Right renal cortex interstitium (tissue), 3 donors: Measurements from ENCODE around the gene HDHD3. TPM values are rescaled to one million over a fixed set of nuclear protein-coding genes. Genes with fewer than 3 reads are reported as not detected.
A peak's percentile ranks its signal among the peaks of the same experiment; 100 is the strongest.
"Not testable (repeated sequence)": the region's sequence is repeated elsewhere in the genome, so short reads cannot be mapped to it uniquely, and the experiment has no call there.

Experiments
- DNase-seq, 3 donors: peaks; one replicate each; pipeline ENCODE4 v3.0.0-alpha.2; 2013; ENCODE audit warnings: low read depth in 3 of 3, low spot score in 2 of 3
- polyA plus RNA-seq, 3 donors: library from polyadenylated mRNA; unstranded; fragments of 120-200 nt; gene quantifications; one replicate each; pipeline ENCODE4 v1.2.1, GENCODE V29; 2013; ENCODE audit not compliant: insufficient read length in 3 of 3

HDHD3 gene
- polyA plus RNA-seq, 3 donors = 26.9 to 35.8 (median 28.8) TPM

GRCh38 chr9:113368348-113368981 is 8.3 kb downstream of the HDHD3 start:
- DNase-seq = no peak

- DNase-seq = not testable (repeated sequence)
These were observed 11.1 kb downstream of the HDHD3 start for GRCh38 chr9:113365652-113366051.

GRCh38 chr9:113364951-113365350 is 11.8 kb downstream of the HDHD3 start:
- no peak for DNase-seq

- no peak for DNase-seq
These were observed 13.4 kb downstream of the HDHD3 start for GRCh38 chr9:113363336-113363735.

DNA sequence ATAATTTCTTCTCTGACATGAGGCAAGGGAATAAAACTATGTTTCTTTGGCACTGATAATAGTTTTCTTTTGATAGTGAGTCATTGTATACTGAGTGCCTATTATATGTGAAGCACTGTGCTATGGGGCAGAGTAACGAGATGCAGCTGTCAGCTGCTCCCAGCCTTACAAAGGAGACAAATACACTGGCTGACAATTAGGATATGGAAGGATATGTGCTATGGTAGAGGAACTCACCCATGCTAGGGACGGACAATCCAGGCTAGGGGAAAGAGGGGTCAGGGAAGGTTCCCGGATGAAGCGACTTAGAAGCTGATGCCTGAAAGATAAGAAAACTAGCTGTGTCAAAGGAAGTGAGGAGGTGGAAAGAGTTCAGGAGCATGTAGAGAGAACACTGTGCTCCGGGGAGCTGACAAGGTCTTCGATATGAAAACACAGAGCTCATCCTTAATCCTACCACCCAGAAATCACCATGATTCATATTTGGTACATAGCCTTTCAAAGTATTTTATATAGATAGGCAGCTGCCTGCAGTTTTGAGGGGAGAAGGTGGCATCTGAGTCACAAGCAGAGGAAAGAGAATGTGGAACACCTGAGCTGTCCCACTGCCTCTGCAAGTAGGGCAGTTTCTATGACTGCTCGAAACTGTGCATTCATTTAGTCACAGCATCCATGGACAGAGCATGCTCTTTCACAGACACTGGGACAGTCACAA is 15.3 kb downstream of the HDHD3 start:
- no peak for DNase-seq

DNA sequence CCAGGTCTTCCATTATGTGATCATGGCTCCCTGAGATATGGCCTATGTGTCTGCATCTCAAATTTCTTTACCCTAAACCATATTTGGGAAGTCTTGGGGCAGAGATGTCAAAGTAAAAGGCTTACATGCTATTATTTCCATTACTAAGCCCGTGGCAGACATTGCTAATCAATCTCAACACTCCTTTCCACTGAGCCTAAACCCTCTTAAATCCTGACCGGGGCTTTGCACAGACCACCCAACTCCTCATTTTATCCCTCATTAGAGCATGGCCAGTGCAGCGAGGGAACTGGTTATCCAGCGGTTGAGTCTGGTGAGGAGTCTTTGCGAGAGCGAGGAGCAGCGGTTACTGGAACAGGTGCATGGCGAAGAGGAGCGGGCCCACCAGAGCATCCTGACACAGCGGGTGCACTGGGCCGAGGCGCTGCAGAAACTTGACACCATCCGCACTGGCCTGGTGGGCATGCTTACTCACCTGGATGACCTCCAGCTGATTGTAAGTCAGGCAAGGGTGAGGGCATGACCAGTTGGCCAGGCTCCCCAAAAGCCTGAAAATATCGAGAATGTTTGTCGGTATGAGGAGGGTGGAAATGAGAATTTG is 16.4 kb downstream of the HDHD3 start:
- DNase-seq = no peak

DNA sequence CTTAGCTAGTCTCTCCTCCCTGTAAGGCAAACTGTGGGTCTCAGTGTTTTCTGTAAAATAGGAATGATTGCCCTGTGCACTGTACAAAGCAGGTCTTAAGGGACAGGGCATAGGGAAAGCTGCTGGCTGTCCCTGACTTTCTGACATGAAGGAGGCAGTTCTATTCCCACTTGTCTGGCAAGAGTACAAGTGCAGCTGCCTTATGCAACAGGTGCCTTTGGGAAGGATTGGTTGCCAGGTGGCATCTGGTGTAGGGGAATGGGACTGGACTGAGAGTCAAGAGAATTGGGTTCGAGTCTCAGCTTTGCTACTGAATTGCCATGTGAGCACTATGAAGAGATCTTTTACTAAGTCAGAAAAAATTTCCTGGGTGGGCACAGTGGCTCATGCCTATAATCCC is 17.4 kb downstream of the HDHD3 start:
- DNase-seq = no peak

- no peak for DNase-seq
These were observed 20.0 kb downstream of the HDHD3 start for GRCh38 chr9:113356686-113357292.

DNA sequence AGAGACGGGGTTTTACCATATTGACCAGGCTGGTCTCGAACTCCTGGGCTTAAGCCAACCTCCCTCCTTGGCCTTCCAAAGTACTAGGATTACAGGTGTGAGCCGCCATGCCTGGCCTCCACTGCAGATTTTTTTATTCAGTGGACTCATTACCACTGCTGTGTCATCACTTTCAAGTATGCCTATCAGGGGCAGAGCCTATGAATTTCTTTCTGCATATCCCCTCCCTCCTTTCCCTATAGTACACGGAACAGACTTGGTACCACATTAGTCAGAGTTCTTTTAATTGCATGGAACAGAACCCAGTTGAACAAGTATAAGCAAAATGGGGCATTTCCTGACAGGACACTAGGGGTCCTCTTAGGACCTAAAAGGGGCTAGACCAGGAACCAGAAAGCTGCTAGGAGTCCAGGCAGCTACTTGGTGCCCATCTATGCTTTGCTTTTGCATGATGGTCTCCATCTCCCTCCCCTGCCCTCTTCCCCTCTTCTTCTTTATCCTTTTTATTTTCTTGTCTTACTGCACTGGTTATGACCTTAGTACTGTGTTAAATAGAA is 21.7 kb downstream of the HDHD3 start:
- no peak for DNase-seq

GRCh38 chr9:113352411-113352810 is 24.4 kb downstream of the HDHD3 start:
- DNase-seq = no peak

GRCh38 chr9:113352006-113352405 is 24.8 kb downstream of the HDHD3 start:
- DNase-seq = no peak

GRCh38 chr9:113350937-113351336 is 25.8 kb downstream of the HDHD3 start:
- DNase-seq = no peak

DNA sequence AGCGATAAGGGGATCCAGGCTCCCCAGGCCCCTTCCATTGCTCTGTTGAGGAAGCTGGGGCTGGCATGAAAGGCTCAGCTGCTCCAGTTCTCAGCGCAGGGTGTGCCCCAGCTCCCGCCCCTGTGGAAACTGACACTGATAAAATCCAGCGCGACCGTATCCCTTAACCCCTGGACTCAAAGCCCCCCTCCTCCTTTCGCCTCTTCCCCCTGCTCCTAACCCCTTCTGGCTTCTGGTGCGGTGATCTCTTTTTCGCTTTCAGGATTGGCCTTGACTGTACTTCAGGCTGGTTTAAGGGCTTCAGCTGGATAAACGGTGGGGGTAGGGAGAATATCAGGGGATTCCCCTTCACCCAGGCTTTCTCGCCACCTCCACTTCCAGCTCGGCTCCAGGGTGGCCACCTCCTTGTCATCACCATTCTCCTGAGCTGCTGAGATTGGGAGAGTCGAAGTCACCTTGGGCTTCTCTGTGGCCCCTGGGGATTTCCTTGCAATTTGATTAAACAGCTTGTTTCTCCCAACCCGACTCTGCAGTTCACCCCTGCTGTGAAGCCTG is 26.6 kb downstream of the HDHD3 start:
- no peak for DNase-seq

GRCh38 chr9:113349445-113350094 is 27.2 kb downstream of the HDHD3 start, which contains the start of gene BSPRY:
TSS of gene BSPRY (plus strand) at chr9:113349541. CDS start at chr9:113349580, 39 bp downstream.
- DNase-seq = no peak

GRCh38 chr9:113349066-113349444 is 27.7 kb downstream of the HDHD3 start:
- DNase-seq = no peak

DNA sequence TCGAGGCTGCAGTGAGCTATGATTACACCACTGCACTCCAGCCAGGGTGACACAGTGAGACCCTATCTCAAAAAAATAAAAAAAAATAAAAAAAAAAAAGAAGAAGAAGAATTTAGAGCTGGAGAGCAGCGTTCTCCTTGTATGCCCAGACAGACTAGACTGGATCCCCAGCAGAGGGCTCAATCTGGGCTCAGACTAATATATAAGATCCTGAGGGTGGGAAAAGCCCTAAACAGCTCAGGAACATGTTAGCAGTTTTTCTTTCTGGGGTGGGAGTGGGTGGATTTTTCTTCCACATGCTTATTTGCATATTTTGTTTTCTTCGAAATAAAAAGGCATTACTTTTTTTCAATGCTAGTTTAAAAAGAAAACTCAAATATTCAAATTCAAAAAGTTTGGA is 28.3 kb downstream of the HDHD3 start:
- DNase-seq = no peak

DNA sequence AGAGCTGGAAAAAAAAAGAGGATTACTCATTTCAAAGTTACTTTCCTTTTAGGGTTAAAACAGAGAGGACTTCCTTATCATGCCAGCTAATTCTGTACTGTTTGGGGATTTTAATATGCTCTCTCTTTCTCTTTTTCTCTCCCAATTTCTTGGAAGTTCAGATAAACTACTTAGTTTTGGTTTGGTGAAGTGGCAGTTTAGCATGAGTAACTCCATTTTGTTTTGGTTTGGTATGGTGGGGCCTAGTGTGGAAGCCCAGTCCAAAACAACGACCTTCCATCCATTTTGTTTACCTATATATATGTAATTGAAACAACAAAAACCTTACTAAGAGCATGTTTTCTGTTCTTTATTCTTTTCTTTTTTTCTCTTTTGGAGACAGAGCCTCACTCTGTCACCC is 31.1 kb downstream of the HDHD3 start:
- DNase-seq = no peak

DNA sequence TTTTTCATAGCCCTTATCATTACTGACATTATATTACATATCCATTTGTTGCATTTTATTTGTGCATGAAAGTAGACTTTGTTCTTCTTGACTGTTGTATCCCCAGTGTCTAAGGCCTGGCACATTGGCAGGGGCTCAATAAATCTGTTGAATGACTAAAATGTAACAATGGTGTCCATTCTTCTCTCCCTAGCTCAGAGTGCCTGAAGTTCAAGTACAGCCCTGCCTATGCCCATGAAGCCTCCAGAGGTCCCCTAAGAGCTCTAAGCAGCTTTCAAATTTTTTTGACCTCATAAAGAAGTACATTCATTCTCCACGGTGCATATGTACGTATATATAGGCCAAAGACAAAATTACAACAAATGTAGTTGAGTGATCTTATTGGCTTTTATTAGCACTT is 31.6 kb downstream of the HDHD3 start:
- no peak for DNase-seq

DNA sequence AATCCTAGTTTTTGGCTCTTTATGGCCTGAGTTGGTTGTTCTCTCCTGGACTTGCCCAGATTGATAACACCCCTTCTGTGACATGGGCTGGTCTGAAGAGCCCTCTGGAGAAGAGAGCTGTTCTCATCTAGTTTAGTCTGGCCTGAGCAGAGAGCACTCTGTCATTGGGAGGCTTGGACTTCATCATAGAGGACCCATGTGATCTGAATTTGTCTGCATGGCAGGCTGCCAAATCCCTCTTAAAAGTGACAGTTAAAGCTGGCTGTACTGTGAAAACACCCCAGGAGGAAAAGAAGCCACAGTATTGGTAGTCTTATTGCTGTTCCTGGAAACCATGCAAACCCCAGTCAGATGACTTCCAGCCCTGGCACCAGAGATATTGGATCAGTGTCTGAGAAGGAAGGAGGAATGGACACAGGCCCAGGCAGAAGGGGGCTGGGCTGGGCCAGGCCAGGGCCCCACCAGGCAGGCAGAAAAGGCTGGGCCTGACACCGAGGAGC is 33.0 kb downstream of the HDHD3 start:
- peak in 1 of 3 donors; percentile 61 for DNase-seq

DNA sequence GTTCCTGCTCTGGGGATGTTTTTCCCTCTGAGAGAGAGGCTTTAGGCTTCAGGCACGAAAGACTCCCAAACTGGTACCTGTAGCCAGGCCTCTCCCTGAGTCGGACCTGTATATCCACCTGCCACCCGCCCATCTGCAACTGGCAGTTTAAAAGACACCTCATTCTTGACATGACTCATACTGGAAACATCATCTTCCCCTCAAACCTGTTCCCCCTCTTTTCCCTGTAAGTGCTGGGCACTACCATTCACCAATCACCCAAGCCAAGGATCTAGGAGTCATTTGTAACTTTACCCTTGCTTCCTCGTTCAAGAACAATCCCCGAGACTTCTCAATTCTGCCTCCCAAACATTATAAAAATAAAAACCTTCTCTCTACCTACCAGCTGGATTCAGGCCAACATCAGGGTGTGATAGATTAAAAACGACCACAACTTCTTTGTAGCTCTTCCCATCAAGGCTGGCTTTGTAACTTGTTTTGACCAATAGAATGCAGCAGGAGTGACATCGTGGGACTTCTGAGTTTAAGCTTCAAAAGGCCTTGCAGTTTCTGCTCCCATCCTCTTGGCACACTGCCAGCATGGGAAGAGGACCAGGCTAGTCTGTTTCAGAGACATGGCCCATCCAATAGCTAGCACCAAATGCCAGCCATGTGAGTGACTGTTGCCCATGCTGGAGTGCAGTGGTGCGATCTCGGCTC is 34.9 kb downstream of the HDHD3 start:
- no peak for DNase-seq
